ENCODE measurements around the gene UBAP2.

- TF ChIP-seq, protein P1, sequence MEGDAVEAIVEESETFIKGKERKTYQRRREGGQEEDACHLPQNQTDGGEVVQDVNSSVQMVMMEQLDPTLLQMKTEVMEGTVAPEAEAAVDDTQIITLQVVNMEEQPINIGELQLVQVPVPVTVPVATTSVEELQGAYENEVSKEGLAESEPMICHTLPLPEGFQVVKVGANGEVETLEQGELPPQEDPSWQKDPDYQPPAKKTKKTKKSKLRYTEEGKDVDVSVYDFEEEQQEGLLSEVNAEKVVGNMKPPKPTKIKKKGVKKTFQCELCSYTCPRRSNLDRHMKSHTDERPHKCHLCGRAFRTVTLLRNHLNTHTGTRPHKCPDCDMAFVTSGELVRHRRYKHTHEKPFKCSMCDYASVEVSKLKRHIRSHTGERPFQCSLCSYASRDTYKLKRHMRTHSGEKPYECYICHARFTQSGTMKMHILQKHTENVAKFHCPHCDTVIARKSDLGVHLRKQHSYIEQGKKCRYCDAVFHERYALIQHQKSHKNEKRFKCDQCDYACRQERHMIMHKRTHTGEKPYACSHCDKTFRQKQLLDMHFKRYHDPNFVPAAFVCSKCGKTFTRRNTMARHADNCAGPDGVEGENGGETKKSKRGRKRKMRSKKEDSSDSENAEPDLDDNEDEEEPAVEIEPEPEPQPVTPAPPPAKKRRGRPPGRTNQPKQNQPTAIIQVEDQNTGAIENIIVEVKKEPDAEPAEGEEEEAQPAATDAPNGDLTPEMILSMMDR (conservative IDR thresholded peaks at IDR 0.05; ENCODE audit: low read depth, low read length) = no peak
- TF ChIP-seq EZH2 (IDR thresholded peaks at IDR 0.05; ENCODE audit: borderline replicate concordance, low read depth, low read length, poor library complexity, severe bottlenecking) = no peak
These were observed 16.1 kb downstream of the UBAP2 start for GRCh38 chr9:34032631-34033030.
